SK-N-SH (cell line): ENCODE data around the gene RPL11. TPM values are rescaled to one million over a fixed set of nuclear protein-coding genes. Genes with fewer than 3 reads are reported as not detected.

Experiments
- CTCF ChIA-PET: fragments of 300-600, 350-600 bp; formaldehyde crosslinking; extraction: SDS; loops from one replicate; lab custom pipeline; 2021; lab: Yijun Ruan, JAX
- POLR2A ChIA-PET: fragments of 350-600 bp; sonication (Branson Sonifier 250); formaldehyde crosslinking; extraction: SDS; loops from one replicate; lab custom pipeline; 2020; ENCODE audit warnings: antibody characterized with exemption, inconsistent platforms; lab: Yijun Ruan, JAX
- DNase-seq: peaks from one replicate; pipeline ENCODE4 v3.0.0; 2012
- H2AFZ ChIP-seq: fragments of 200-600 bp; sonication (generic); 2 replicates; pipeline ENCODE4 v1.8.1; 2016; ENCODE audit warnings: antibody characterized with exemption, mild to moderate bottlenecking, low read depth
- H3F3A ChIP-seq: fragments of 200-600 bp; sonication (generic); replicated peaks from 2 replicates; pipeline ENCODE3; 2016; ENCODE audit warnings: antibody characterized with exemption, mild to moderate bottlenecking; ENCODE audit not compliant: insufficient read depth
- H3K27ac ChIP-seq, 2 experiments: fragments of 200-500 bp in 1 of 2; fragments of 200-600 bp in 1 of 2; sonication (Bioruptor generic) in 1 of 2; sonication (generic), shearing (Covaris generic) in 1 of 2; 2 replicates each; pipeline versions ENCODE4 v1.5.1 to v1.6.1; 2014 to 2016; ENCODE audit warnings: low read depth in 2 of 2, inconsistent platforms in 1 of 2, low read length in 1 of 2, mild to moderate bottlenecking in 1 of 2, mixed read lengths in 1 of 2
- H3K27me3 ChIP-seq: fragments of 200-600 bp; sonication (generic), shearing (Covaris generic); 2 replicates; pipeline ENCODE4 v1.6.1; 2016; ENCODE audit warnings: mixed run types; ENCODE audit not compliant: insufficient read depth
- H3K36me3 ChIP-seq, 2 experiments: fragments of 200-500 bp in 1 of 2; fragments of 200-600 bp in 1 of 2; sonication (Bioruptor generic) in 1 of 2; sonication (generic) in 1 of 2; replicated peaks in 1 of 2; 2 replicates each; pipeline versions ENCODE3 to v1.5.1; 2014 to 2016; ENCODE audit warnings: low read length in 1 of 2, mild to moderate bottlenecking in 1 of 2; ENCODE audit not compliant: insufficient read depth in 2 of 2, control insufficient read depth in 1 of 2
- H3K4me1 ChIP-seq, 2 experiments: fragments of 200-500 bp in 1 of 2; fragments of 200-600 bp in 1 of 2; sonication (Bioruptor generic) in 1 of 2; sonication (generic), shearing (Covaris generic) in 1 of 2; 2 replicates each; pipeline versions ENCODE4 v1.5.1 to v1.6.1; 2014 to 2016; ENCODE audit warnings: low read depth in 1 of 2, low read length in 1 of 2, mixed run types in 1 of 2; ENCODE audit not compliant: insufficient read depth in 2 of 2, control insufficient read depth in 1 of 2
- H3K4me2 ChIP-seq: fragments of 200-600 bp; sonication (generic), shearing (Covaris generic); 2 replicates; pipeline ENCODE4 v1.6.1; 2017; ENCODE audit warnings: mixed run types
- H3K4me3 ChIP-seq, 2 experiments: fragments of 200-500 bp in 1 of 2; fragments of 200-600 bp in 1 of 2; sonication (Bioruptor generic) in 1 of 2; sonication (generic), shearing (Covaris generic) in 1 of 2; 2 replicates each; pipeline versions ENCODE4 v1.5.1 to v1.8.1; 2014 to 2016; ENCODE audit warnings: low read depth in 2 of 2, inconsistent platforms in 1 of 2, low read length in 1 of 2, mild to moderate bottlenecking in 1 of 2, mixed read lengths in 1 of 2, moderate library complexity in 1 of 2
- H3K79me2 ChIP-seq: fragments of 200-600 bp; sonication (generic); 2 replicates; pipeline ENCODE4 v1.8.1; 2017; ENCODE audit warnings: mild to moderate bottlenecking; ENCODE audit not compliant: insufficient read depth
- H3K9ac ChIP-seq: fragments of 200-600 bp; sonication (generic); 2 replicates; pipeline ENCODE4 v1.6.1; 2017; ENCODE audit warnings: mixed run types
- H3K9me2 ChIP-seq: fragments of 200-600 bp; sonication (generic); 2 replicates; pipeline ENCODE4 v1.6.1; 2017; ENCODE audit warnings: mixed run types
- H3K9me3 ChIP-seq: fragments of 200-600 bp; sonication (generic); 2 replicates; pipeline ENCODE4 v1.6.1; 2017; ENCODE audit warnings: mixed run types, mild to moderate bottlenecking, moderate library complexity
- H4K20me1 ChIP-seq: fragments of 200-600 bp; sonication (generic); 2 replicates; pipeline ENCODE4 v1.6.1; 2017; ENCODE audit warnings: mild to moderate bottlenecking, mixed run types; ENCODE audit not compliant: insufficient read depth
- ELF1 ChIP-seq: IDR thresholded peaks from 2 replicates; pipeline ENCODE4 v1.4.0; 2012
- EP300 ChIP-seq, 2 experiments: IDR thresholded peaks; 2 replicates each; pipeline versions ENCODE4 v1.4.0 to v1.6.1; 2012; ENCODE audit warnings: borderline replicate concordance in 1 of 2, low read depth in 1 of 2, low read length in 1 of 2
- EZH2phosphoT487 ChIP-seq: fragments of 200-600 bp; sonication (generic); IDR thresholded peaks from 2 replicates; pipeline ENCODE4 v1.6.1; 2017; ENCODE audit warnings: low read depth, mixed run types, mild to moderate bottlenecking, antibody characterized with exemption, moderate library complexity, borderline replicate concordance
- FOXJ3 ChIP-seq: sonication (generic); formaldehyde crosslinking; IDR thresholded peaks from 2 replicates; pipeline ENCODE4 v1.5.1; 2020; ENCODE audit warnings: mild to moderate bottlenecking, missing genetic modification reagents
- FOXM1 ChIP-seq: IDR thresholded peaks from 2 replicates; pipeline ENCODE4 v1.4.0; 2012; ENCODE audit warnings: low read depth, mild to moderate bottlenecking
- GABPA ChIP-seq: IDR thresholded peaks from 2 replicates; pipeline ENCODE4 v1.4.0; 2012; ENCODE audit warnings: low read depth, mild to moderate bottlenecking
- GATA2 ChIP-seq: sonication (generic); formaldehyde crosslinking; IDR thresholded peaks from 2 replicates; pipeline ENCODE4 v1.5.0; 2020; ENCODE audit warnings: mild to moderate bottlenecking, missing genetic modification reagents
- MXI1 ChIP-seq: IDR thresholded peaks from 2 replicates; pipeline ENCODE4 v1.6.1; 2012; ENCODE audit warnings: mild to moderate bottlenecking, low read depth, low read length, improper control_type of control experiment
- NFIC ChIP-seq: IDR thresholded peaks from 2 replicates; pipeline ENCODE4 v1.4.0; 2012; ENCODE audit warnings: borderline replicate concordance
- PBX3 ChIP-seq: IDR thresholded peaks from 2 replicates; pipeline ENCODE4; 2012
- POLR2AphosphoS5 ChIP-seq: IDR thresholded peaks from 2 replicates; pipeline ENCODE4 v1.6.1; 2012; ENCODE audit warnings: low read depth, low read length
- RCOR1 ChIP-seq: fragments of 150-350 bp; IDR thresholded peaks from 2 replicates; pipeline ENCODE4 v1.6.1; 2017; ENCODE audit warnings: antibody characterized with exemption, low read length
- REST ChIP-seq: IDR thresholded peaks from 2 replicates; pipeline ENCODE4 v1.6.1; 2012; ENCODE audit warnings: mild to moderate bottlenecking, low read depth, low read length, moderate library complexity
- RFX5 ChIP-seq: IDR thresholded peaks from 2 replicates; pipeline ENCODE4 v1.6.1; 2012; ENCODE audit warnings: mild to moderate bottlenecking, improper control_type of control experiment, low read length
- RXRA ChIP-seq: IDR thresholded peaks from 2 replicates; pipeline ENCODE4 v1.4.0; 2012; ENCODE audit warnings: low read depth, mild to moderate bottlenecking, borderline replicate concordance
- SIN3A ChIP-seq: IDR thresholded peaks from 2 replicates; pipeline ENCODE4 v1.6.1; 2012; ENCODE audit warnings: low read depth, mild to moderate bottlenecking, low read length, moderate library complexity, borderline replicate concordance
- SMC3 ChIP-seq: IDR thresholded peaks from 2 replicates; pipeline ENCODE4 v1.6.1; 2012; ENCODE audit warnings: low read depth, low read length, improper control_type of control experiment
- TAF1 ChIP-seq: IDR thresholded peaks from 2 replicates; pipeline ENCODE4 v1.6.1; 2012; ENCODE audit warnings: low read depth, mild to moderate bottlenecking, low read length, moderate library complexity, borderline replicate concordance
- TCF12 ChIP-seq: IDR thresholded peaks from 2 replicates; pipeline ENCODE4 v1.4.0; 2012
- WGBS: methylation state at CpG from one replicate; pipeline ENCODE4 v1.1.6; 2017; ENCODE audit warnings: low lambda C conversion rate; 5-methylcytosine and 5-hydroxymethylcytosine counted together
- polyA plus RNA-seq, 3 experiments: library from polyadenylated mRNA; depleted of rRNA; stranded (reverse); fragments of >200 nt; gene quantifications; 2 replicates each; pipeline ENCODE4 v1.2.3, GENCODE V29; 2012
- TF ChIP-seq, protein P1 (sequence below): IDR thresholded peaks from 2 replicates; pipeline ENCODE4 v1.4.0; 2012; ENCODE audit warnings: low read depth, borderline replicate concordance
- TF ChIP-seq, protein P2 (sequence below): fragments of 200-600 bp; sonication (generic); IDR thresholded peaks from 2 replicates; pipeline ENCODE4 v1.6.1; 2017; ENCODE audit warnings: antibody characterized with exemption, mild to moderate bottlenecking, moderate library complexity
- TF ChIP-seq, protein P3 (sequence below): fragments of 150-350 bp; IDR thresholded peaks from 2 replicates; pipeline ENCODE4 v1.6.1; 2016; ENCODE audit warnings: mild to moderate bottlenecking, low read depth, low read length
- TF ChIP-seq, protein P4 (sequence below): IDR thresholded peaks from 2 replicates; pipeline ENCODE4 v1.4.0; 2012; ENCODE audit warnings: low read depth

Gene RPL11
- 2,231 and 2,255 TPM in 2 replicates for polyA plus RNA-seq (2012; rRNA removed)
- 3,260 and 4,153 TPM in 2 replicates for polyA plus RNA-seq (2012; cell fraction: cytosol; rRNA removed)
- polyA plus RNA-seq (2012; cell fraction: nucleus; rRNA removed), result 350 and 516 TPM in 2 replicates

- Histone ChIP-seq H3K36me3 (peaks cover 42 to 43% of the 10 kb centered on the region in 2 experiments), H3K9me2 (no peaks in the 10 kb centered on the region), H3K4me2 (peak within 1 kb of the TSS; percentile 91), H2AFZ (peak within 1 kb of the TSS; percentile 80), H3K79me2 (peaks cover 51% of the 10 kb centered on the region), H4K20me1 (peaks cover 48% of the 10 kb centered on the region), H3K27me3 (no peaks in the 10 kb centered on the region), H3K27ac (peak within 1 kb of the TSS; percentile 82 to 92), H3K9me3 (no peaks in the 10 kb centered on the region), H3K9ac (peak within 1 kb of the TSS; percentile 95), H3F3A (peaks cover 10% of the 10 kb centered on the region), H3K4me1 (peaks cover 19 to 34% of the 10 kb centered on the region in 2 experiments; a peak in 3 of 4 replicates), H3K4me3 (peak within 1 kb of the TSS; percentile 96 to 98)
- WGBS, result under 1% methylated on average over 28 of the region's 45 CpGs
- peak; percentile 94 for DNase-seq
- ChIA-PET CTCF (interaction anchor here (0.6 to 2.6 kb wide), 32 partner anchors 8 to 288 kb away, joined by 3 to 15 read pairs (median 4); partner anchors contain the start of genes GALE and PITHD1), POLR2A (interaction anchor here (0.6 to 1.7 kb wide), 16 partner anchors 8 to 347 kb away, joined by 3 to 10 read pairs (median 4); partner anchors contain the start of genes ELOA and HNRNPR)
- TF ChIP-seq PBX3, result no peak
- TF ChIP-seq REST, result peak; percentile 72; the same call in 1 of the 2 replicates
- TF ChIP-seq POLR2AphosphoS5, result peak; percentile 99
- TF ChIP-seq RFX5, result 0 out of 2 replicates have a peak, but pooled peaks have one; percentile 23
- no peak for TF ChIP-seq GATA2 (CRISPR knock-in tag)
- no peak for TF ChIP-seq SMC3
- TF ChIP-seq RCOR1, result no peak
- TF ChIP-seq, protein P1, sequence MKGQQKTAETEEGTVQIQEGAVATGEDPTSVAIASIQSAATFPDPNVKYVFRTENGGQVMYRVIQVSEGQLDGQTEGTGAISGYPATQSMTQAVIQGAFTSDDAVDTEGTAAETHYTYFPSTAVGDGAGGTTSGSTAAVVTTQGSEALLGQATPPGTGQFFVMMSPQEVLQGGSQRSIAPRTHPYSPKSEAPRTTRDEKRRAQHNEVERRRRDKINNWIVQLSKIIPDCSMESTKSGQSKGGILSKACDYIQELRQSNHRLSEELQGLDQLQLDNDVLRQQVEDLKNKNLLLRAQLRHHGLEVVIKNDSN, result no peak
- TF ChIP-seq, protein P2, sequence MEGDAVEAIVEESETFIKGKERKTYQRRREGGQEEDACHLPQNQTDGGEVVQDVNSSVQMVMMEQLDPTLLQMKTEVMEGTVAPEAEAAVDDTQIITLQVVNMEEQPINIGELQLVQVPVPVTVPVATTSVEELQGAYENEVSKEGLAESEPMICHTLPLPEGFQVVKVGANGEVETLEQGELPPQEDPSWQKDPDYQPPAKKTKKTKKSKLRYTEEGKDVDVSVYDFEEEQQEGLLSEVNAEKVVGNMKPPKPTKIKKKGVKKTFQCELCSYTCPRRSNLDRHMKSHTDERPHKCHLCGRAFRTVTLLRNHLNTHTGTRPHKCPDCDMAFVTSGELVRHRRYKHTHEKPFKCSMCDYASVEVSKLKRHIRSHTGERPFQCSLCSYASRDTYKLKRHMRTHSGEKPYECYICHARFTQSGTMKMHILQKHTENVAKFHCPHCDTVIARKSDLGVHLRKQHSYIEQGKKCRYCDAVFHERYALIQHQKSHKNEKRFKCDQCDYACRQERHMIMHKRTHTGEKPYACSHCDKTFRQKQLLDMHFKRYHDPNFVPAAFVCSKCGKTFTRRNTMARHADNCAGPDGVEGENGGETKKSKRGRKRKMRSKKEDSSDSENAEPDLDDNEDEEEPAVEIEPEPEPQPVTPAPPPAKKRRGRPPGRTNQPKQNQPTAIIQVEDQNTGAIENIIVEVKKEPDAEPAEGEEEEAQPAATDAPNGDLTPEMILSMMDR, result peak; percentile 70
- TF ChIP-seq EZH2phosphoT487, result no peak
- no peak for TF ChIP-seq FOXJ3 (CRISPR knock-in tag)
- TF ChIP-seq SIN3A, result peak; percentile 82; the same call in 1 of the 2 replicates
- TF ChIP-seq NFIC, result no peak
- no peak for TF ChIP-seq FOXM1
- TF ChIP-seq, protein P3, sequence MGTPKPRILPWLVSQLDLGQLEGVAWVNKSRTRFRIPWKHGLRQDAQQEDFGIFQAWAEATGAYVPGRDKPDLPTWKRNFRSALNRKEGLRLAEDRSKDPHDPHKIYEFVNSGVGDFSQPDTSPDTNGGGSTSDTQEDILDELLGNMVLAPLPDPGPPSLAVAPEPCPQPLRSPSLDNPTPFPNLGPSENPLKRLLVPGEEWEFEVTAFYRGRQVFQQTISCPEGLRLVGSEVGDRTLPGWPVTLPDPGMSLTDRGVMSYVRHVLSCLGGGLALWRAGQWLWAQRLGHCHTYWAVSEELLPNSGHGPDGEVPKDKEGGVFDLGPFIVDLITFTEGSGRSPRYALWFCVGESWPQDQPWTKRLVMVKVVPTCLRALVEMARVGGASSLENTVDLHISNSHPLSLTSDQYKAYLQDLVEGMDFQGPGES, result no peak
- TF ChIP-seq TAF1, result peak; percentile 100
- peak; percentile 93 for TF ChIP-seq GABPA
- TF ChIP-seq MXI1, result peak; percentile 83; the same call in 1 of the 2 replicates
- TF ChIP-seq RXRA, result no peak
- TF ChIP-seq ELF1, result peak; percentile 80
- TF ChIP-seq, protein P4, sequence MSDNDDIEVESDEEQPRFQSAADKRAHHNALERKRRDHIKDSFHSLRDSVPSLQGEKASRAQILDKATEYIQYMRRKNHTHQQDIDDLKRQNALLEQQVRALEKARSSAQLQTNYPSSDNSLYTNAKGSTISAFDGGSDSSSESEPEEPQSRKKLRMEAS, result peak; percentile 87
- peak in 1 of 2 experiments; percentile 36; a peak in 2 of 4 replicates for TF ChIP-seq EP300 (IDR thresholded peaks at IDR 0.05; ENCODE audit: borderline replicate concordance in 1 of 2, low read depth in 1 of 2, low read length in 1 of 2)
- TF ChIP-seq TCF12, result no peak
These were observed at the start of gene RPL11 for GRCh38 chr1:23691499-23692307. RPL11 (plus strand) TSS chr1:23691806; CDS start chr1:23691824, 18 bp downstream.
